8988T (cell line): ENCODE results near the gene RNF220.

Experiments used
- DNase-seq: peaks from one replicate; pipeline ENCODE4 v3.0.0; 2011

The RNF220 gene

DNA sequence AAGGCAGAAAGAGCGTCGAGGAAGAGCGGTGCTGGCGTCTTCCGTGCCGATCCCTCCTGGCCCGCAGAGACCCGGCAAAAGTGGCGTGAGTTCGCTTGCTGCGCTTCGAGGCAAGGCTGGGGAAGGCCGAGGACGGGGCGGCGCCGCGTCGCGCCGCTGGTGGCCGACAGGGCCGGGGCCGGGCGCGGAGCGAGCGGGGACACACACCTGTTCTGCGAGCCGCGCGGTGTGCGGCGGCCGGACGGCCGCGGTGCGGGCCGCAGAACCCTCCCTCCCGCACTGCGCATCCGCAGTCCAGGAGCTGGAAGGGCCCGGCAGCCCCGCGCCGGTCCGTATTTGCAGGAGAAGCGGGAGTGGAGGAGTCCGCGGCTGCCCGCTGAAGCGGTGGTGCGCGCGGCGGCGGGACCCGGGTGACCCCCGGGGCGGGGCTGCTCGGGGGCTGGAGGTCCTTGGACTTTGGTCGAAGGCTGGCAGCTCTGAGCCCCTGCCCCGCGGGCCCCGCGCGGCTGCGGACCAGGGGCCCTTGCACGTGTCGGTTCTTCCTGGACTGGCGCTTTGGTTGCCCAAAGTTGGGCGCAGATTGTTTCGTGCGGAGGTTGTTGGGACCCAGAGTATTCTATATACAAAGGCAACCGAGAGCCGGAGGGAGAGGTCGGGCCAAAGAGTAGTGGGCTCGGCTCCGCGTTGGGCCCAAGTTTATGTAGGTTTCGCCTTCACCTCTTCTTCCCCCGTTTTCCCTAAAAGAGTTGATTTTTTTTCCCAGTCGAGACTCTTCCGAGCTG lies 2.6 kb downstream of the RNF220 start:
- DNase-seq, result no peak

DNA sequence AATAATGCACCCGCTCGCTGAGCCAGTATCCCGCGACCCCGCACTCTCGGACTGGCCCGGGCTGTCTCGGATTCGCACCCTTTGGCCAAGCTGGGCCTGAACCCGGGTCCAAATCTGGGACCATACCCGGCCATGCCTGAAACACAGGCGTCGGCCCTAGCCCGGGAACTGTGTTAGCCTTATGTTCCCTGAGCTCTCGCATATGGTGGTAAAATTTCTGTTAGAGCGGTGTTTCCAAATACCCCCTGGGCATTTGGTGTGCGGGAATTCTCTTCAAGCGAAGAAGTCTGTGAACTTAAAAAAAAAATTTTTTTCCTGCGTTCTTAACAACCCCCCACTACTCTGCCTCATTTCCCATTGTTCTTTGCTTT lies 3.1 kb downstream of the RNF220 start:
- DNase-seq, result no peak

- DNase-seq, result no peak
Measured at GRCh38 chr1:44408632-44409602, 3.9 kb downstream of the RNF220 start.

DNA sequence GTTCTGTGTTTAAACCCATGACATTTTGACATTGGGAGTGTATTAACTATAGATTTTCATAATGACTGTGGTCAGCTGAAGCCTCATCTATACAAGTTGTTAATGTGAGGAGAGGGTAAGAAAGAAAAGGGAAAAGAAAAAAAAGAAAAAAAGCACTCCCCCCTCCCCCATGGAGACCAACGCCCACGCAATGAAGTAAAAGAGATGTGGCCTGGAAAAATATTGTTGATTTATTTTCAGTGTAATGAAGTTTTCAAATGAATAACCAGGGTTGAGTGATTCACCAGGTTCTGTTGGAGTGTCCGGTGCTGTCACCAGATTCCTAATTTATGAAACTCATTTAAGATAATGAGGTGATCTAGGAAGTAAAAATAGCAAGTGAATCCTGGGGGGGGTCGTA lies 4.7 kb downstream of the RNF220 start:
- DNase-seq, result no peak

DNA sequence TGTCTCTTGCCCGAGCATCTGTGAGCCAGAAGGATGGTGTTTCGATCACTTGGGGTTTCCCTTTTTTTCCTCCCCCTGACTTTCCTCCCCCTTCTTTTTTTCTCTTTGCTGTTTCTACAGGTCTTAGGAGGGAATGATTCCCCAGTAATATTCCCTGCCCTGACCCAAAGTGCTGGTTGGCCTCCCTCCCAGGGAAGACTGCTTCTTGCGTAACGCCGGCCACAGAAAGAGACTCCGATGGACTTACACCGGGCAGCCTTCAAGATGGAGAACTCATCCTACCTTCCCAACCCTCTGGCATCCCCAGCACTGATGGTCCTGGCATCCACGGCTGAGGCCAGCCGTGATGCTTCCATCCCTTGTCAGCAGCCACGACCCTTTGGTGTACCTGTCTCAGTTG lies 6.8 kb downstream of the RNF220 start:
- DNase-seq, result no peak

DNA sequence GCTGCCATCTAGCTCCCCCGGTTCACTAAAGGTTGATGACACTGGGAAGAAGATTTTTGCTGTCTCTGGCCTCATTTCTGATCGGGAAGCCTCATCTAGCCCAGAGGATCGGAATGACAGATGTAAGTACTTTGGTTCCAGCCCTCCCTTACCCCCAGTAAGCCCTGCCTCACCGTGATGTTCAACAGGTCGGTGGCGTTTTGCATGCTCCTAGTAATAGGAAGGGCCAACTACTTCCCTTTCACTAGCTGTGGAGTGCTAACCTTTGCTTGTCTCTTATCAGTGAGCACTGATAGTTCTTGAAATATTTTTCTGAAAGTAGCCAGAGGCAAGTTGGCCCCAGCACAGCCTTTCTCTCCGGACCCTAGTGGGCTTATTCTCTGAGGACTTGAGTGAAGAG lies 7.5 kb downstream of the RNF220 start:
- no peak for DNase-seq

- no peak for DNase-seq
Measured at GRCh38 chr1:44413740-44414139, 8.7 kb downstream of the RNF220 start.

DNA sequence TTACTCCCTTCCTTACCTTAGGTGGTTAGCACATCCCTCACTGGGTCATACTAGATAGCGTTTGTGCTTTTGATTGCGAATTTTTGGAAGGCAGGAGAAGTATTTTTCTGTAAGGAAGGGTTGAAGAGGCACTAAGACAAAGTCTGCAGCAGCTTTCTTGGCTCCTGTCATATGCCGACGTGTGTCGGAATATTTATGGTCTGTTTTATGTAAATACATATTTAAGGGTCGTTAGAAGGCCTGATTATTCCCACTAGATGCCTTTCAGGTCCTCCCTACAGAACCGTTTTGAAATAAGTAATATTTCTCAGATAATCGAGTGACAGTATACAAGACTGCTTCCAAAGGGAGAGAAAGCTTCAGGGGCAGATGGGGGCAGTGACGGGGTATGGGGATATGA lies 10.0 kb downstream of the RNF220 start:
- DNase-seq, result no peak

GRCh38 chr1:44416408-44416807 lies 11.4 kb downstream of the RNF220 start:
- no peak for DNase-seq

GRCh38 chr1:44417351-44418021 lies 12.4 kb downstream of the RNF220 start:
- no peak for DNase-seq

- DNase-seq, result no peak
Measured at GRCh38 chr1:44418022-44418673, 13.1 kb downstream of the RNF220 start.

DNA sequence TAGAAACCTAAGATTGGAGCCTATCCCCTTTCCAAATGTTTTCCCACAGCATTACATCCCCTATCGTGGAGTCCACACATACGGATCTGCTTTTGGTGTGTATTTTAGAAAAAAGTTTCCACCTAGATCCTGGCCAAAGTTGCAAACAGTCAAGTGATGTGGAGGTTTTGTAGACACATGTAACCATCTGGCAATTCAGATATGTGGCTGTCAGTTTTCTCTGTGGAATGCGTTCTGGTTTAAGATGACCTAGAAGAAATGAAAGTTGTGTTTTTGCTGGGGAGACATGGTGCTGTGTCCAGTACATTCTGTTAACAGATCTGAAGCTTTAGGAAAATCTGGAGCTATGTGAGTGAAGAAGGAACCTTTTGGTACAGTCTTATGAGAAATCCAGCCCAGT lies 14.8 kb downstream of the RNF220 start:
- no peak for DNase-seq

GRCh38 chr1:44420535-44420934 lies 15.5 kb downstream of the RNF220 start:
- no peak for DNase-seq

- DNase-seq, result no peak
Measured at GRCh38 chr1:44421446-44421884, 16.4 kb downstream of the RNF220 start.

GRCh38 chr1:44422161-44422560 lies 17.1 kb downstream of the RNF220 start:
- no peak for DNase-seq

DNA sequence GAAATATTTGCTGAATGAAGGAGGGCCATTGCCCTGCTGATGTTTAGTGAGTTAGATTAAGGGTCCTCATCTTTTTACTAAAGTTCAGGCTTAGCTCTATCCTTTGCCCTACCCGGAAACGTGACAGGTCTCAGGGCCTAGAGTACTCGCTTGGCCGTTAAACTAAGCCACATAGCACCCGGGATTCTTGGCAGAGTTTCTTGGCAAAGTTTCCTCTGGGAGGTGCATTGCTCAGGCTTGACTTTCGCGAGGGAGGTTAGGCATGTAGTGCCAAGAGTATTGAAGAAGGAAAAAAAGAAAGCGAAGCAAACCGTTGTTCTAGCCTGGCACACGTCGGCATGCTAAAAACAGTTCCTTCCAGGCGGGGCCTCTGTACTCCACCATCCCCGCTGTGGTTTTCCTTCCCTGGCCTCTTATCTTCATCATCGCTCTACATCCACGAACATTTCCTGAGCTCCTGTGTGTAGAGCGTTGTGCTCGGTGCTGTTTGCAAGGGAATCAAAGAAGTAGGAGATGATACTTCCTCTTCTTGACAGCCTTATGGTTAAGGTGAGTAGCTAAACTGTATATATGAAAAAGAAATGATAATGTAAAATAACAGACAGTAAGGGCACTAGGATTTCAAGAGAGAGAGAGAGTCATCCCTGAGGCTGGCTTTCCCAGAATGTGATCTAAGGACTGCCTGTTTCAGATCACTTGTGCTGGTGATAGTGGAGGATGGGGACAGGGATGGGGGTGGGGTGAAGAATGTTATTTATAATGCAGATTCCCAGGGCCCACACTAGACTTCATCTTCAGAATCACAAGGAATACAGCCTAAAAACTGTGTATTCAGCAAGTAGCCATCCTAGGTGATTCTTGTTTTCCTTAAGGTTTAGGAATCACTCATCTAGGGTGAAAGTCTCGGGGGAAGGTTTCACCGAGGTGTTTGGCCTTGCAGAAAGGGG lies 18.8 kb downstream of the RNF220 start:
- no peak for DNase-seq

GRCh38 chr1:44424747-44425146 lies 19.7 kb downstream of the RNF220 start:
- DNase-seq, result no peak

- DNase-seq, result no peak
Measured at GRCh38 chr1:44425341-44426082, 20.5 kb downstream of the RNF220 start.

DNA sequence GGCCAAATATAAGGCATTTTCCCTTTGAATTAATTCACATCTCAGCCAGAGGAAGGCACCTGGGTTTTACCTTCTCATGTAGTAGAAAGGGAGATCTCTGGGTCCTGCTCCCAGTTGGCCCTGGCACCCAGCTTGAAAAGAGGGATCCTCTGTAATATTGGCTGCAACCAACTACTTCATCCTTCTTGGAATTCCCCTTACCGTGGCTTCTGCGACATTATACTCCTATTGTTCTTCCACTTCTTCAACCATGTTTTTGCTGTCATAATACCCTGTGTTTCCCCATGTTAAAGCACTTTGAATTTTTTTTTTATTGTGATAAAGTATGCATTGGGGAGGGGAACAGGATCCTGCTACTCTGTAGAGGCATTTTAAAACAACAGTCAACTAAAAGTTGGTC lies 26.8 kb downstream of the RNF220 start:
- DNase-seq, result no peak

DNA sequence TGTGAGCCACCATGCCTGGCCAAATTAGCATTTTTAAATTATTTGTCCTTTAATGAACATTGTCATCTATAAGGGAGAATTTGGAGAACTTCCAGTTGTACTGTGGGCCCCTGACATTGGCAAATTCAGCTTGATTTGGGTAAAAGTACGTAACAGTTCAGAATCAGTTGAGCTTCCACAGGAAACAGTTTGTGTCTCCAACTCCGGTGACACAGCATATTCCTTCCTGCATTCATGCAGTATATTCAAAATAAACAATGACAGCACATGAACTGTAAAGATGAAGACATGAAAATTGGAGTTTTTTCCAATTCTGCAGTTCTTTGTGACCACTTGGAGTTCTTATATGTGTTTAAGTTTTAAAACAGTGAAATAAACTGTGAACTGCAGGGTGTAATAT lies 28.2 kb downstream of the RNF220 start:
- DNase-seq, result no peak
